ENCODE data around the gene SLC26A3.

- TF ChIP-seq GATA2 (IDR thresholded peaks at IDR 0.05; ENCODE audit: low read depth, low read length) = no peak
- no peak for TF ChIP-seq GATA3 (IDR thresholded peaks at IDR 0.05; ENCODE audit: low read depth, low read length)
These were observed 13.4 kb downstream of the SLC26A3 start for GRCh38 chr7:107789647-107790046.
